GM12864 (cell line): ENCODE data around the gene PROB1.

Experiments
- DNase-seq: peaks from one replicate; pipeline ENCODE4 v3.0.0-alpha.2; 2011; ENCODE audit warnings: low read depth
- H3K4me3 ChIP-seq: 2 replicates; pipeline ENCODE4 v1.5.1; 2011; ENCODE audit warnings: mild to moderate bottlenecking, low read depth, low read length, control low read depth
- TF ChIP-seq, protein P1 (sequence below): IDR thresholded peaks from 2 replicates; pipeline ENCODE4 v1.5.1; 2011; ENCODE audit warnings: low read depth, mild to moderate bottlenecking, moderate library complexity, low read length, control low read depth, inconsistent platforms; ENCODE audit errors: missing control alignments

PROB1 gene

DNA sequence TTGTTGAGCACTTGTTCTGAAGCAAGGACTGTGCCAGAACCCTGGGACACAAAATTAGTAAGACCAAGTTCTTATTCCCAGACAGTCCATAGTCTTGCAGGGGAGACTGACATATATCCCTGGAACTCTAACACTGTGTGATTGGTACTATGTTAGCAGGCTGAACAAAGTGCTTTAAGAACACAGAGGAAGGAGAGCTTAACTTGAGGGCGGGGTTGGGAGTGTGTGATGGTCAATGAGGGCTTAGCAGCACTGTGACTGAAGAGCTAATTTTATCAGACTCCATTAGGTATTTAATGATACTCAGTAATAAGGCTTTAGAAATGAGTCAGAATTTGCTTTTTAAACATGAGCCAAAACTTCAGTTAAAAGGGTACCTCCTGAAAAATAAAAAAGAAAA is 23.9 kb upstream of the PROB1 start:
- no peak overlapping the region for H3K4me3 ChIP-seq
- no peak for DNase-seq
- TF ChIP-seq, protein P1, sequence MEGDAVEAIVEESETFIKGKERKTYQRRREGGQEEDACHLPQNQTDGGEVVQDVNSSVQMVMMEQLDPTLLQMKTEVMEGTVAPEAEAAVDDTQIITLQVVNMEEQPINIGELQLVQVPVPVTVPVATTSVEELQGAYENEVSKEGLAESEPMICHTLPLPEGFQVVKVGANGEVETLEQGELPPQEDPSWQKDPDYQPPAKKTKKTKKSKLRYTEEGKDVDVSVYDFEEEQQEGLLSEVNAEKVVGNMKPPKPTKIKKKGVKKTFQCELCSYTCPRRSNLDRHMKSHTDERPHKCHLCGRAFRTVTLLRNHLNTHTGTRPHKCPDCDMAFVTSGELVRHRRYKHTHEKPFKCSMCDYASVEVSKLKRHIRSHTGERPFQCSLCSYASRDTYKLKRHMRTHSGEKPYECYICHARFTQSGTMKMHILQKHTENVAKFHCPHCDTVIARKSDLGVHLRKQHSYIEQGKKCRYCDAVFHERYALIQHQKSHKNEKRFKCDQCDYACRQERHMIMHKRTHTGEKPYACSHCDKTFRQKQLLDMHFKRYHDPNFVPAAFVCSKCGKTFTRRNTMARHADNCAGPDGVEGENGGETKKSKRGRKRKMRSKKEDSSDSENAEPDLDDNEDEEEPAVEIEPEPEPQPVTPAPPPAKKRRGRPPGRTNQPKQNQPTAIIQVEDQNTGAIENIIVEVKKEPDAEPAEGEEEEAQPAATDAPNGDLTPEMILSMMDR, result no peak

DNA sequence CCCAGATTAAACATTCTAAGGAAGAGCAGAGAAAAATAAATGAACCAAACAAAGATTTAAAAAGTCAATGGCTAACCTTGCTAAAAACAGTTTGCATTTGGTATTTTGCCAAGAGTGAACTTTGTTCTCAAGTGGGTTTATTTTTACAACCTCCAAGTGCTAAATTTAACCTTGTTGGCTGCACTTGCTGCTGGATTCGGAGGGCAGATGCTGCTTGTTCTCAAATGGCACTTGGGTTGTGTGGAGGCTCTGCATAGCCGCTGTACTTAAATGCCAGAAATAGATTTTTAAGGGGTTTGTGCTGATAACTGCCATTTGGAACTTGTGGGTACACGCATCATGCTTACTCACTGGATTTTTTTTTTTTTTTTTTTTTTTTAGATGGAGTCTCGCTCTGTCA is 22.3 kb upstream of the PROB1 start:
- no peak for DNase-seq
- TF ChIP-seq, protein P1, result no peak

DNA sequence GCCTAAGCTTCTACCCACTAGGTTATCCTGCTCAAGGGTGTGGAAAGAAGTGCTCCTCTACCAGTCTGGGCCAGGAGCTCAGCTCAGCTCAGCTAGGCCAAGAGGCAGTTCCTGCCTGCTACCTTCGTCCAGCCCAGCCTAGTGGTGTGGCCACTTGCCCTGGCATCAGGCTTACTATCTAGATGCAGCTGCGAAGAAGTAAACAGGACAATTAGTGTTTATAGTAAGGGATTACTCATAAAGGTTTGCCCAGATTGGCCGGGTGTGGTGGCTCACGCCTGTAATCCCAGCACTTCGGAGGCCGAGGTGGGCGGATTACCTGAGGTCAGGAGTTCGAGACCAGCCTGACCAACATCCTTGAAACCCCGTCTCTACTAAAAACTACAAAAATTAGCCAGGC is 21.7 kb upstream of the PROB1 start:
- TF ChIP-seq, protein P1, result no peak
- no peak overlapping the region for H3K4me3 ChIP-seq
- DNase-seq, result no peak

More for the DNA sequence above, 22.3 kb upstream of the PROB1 start:
- no peak overlapping the region for H3K4me3 ChIP-seq

DNA sequence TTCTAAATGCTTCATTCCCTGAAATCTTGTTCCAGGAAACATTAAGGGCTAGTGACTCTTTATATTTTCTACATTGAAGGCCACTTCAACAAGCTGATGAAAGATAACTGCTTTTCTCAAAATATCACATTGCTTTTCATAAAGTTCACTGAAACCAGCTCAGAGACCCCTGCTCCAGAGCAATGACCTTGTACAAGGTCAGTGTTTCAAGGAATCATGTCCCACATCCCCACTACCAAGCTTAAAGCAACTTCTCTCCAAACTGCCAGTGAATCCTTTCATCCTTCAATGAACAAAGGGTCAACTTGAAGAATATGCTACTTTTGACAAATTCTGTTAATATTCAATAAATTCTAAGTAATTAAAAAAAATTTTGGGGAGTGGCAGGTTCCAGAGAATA is 21.0 kb upstream of the PROB1 start:
- TF ChIP-seq, protein P1, result no peak
- H3K4me3 ChIP-seq, result no peak overlapping the region
- no peak for DNase-seq

DNA sequence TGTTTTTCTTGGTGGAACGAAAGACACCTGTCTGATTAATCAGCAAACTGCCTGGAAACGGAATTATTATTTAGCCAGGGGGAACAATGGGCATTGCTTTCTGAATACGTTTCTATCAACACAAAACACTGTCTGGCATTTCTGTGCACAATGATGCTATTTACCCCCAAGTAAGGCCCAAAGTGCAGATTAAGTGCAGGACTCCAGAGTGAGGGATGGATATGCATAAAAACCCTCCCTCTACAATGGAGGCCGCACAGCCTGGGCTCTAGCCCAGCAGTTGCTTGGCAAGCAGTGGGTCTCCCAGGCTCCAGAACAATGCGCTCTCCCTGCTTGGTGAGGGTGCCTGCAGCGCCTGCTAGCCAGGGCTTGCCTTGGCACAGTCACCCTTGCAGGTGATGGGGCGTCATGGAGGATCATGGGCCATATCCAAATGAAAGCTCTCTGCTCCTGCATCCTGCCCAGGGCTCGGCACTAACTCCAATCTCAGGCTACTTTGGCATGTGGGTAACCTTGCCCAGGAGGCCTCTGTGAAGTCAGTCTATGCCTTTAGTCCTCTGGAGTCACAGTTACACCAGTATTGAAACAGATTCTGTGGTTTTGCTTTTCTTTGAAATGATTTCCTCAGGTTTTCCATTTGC is 20.4 kb upstream of the PROB1 start:
- DNase-seq, result no peak
- TF ChIP-seq, protein P1, result no peak
- no peak overlapping the region for H3K4me3 ChIP-seq

DNA sequence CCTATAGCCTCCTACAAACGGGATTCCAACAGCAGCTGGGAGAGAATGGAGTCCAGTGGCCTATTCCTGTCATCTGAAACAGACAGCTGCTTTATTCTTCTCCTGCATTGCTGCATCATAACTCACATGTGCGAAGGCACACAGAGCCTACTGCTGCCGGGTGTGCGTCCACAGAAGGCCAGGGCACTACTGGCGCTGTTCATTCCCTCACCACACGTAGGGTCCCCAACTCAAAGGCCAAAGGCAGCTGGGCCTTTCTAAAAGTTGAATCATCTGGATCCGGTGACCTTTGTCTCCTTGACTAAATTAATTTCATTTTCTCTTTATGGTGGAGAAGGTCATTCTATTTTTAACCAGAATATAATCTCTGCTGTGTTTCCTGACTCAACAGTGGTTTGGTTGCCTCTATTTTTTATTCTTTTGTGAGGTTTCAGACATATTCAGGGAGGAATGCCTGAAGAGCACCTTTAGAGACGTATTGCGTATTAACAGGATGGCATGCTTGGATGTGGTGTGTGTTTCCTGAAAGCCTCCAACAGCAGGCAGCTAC is 19.8 kb upstream of the PROB1 start:
- TF ChIP-seq, protein P1, result no peak
- no peak for DNase-seq
- no peak overlapping the region for H3K4me3 ChIP-seq

DNA sequence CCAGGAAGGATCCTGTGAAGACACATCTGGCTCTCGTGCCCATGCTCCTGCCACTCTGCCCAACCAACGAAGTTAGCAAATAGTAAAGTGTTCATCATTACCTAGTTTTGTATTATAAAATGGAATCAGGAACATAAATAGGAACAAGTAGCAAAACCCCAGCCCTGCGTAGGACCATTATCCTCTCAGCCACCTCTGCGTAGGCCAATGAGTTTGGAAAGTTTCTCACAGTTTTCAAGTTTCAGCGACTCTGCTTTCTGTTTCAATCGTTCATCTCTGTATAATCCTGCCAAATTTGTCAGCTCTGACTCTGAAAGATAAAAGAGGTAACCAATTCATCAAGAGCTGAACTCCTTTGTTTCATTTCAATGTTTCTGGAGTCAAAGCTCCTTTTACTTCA is 19.1 kb upstream of the PROB1 start:
- H3K4me3 ChIP-seq, result no peak overlapping the region
- TF ChIP-seq, protein P1, result no peak
- no peak for DNase-seq
